Measurements from ENCODE around the gene PROSER3.

Gene PROSER3

GRCh38 chr19:35811317-35812219 is 53.6 kb downstream of the PROSER3 start:
- DNase-seq (ENCODE audit: insufficient read length, low spot score) = no peak
- no peak for TF ChIP-seq CTCF (IDR thresholded peaks at IDR 0.05; ENCODE audit: insufficient read depth, missing control alignments)
- FAIRE-seq = no peak

GRCh38 chr19:35812220-35813042 is 54.5 kb downstream of the PROSER3 start, which contains the start of gene PRODH2:
Gene PRODH2, minus strand, starts transcription at chr19:35812845. Its CDS starts 40 bp downstream, at chr19:35812805.
- DNase-seq (ENCODE audit: insufficient read length, low spot score) = no peak
- no peak for FAIRE-seq
- TF ChIP-seq CTCF (IDR thresholded peaks at IDR 0.05; ENCODE audit: insufficient read depth, missing control alignments) = no peak

GRCh38 chr19:35813043-35813890 is 55.3 kb downstream of the PROSER3 start:
- no peak for TF ChIP-seq CTCF (IDR thresholded peaks at IDR 0.05; ENCODE audit: insufficient read depth, missing control alignments)
- DNase-seq (ENCODE audit: insufficient read length, low spot score) = no peak
- FAIRE-seq = no peak

- FAIRE-seq (no peak), DNase-seq (ENCODE audit: insufficient read length, low spot score) (no peak)
- TF ChIP-seq CTCF (IDR thresholded peaks at IDR 0.05; ENCODE audit: insufficient read depth, missing control alignments) = no peak
Observed at GRCh38 chr19:35816262-35816661, 58.3 kb downstream of the PROSER3 start.

GRCh38 chr19:35816846-35817245 is 58.9 kb downstream of the PROSER3 start:
- DNase-seq (ENCODE audit: insufficient read length, low spot score) (no peak), FAIRE-seq (no peak)
- no peak for TF ChIP-seq CTCF (IDR thresholded peaks at IDR 0.05; ENCODE audit: insufficient read depth, missing control alignments)

GRCh38 chr19:35818445-35818844 is 60.5 kb downstream of the PROSER3 start:
- FAIRE-seq = no peak
- DNase-seq (ENCODE audit: insufficient read length, low spot score) = no peak
- TF ChIP-seq CTCF (IDR thresholded peaks at IDR 0.05; ENCODE audit: insufficient read depth, missing control alignments) = no peak

Data from D721Med (cell line).